Measurements from ENCODE around the gene PLEKHM3. TPM values are rescaled to one million over a fixed set of nuclear protein-coding genes. Genes with fewer than 3 reads are reported as not detected.

The PLEKHM3 gene
- total and polyA plus RNA-seq, 2 donors (not counting 3 experiments of a cell fraction or from before 2014, with no cell fraction given): 3.1 to 9.1 TPM

DNA sequence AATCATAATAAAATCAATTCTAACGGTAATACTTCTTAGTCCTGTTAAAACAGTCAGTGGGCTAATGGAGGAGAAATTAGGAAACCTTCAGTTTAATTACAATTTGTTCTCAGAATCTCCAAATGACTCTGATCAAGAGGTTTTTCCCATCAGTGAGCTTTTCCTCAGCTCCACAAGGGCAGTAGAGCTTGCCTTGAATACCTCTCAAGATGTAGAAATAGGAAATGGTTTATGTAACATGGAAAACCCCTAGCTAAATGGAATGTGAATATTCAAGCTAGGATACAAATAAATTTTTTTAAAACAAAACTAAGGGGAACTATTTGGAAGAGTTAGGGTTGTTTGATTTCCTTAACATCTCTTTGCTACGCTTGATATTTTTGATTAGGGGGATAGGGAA lies 87.5 kb downstream of the PLEKHM3 start:
- ChIA-PET POLR2A (no interaction called here), CTCF (interaction anchor here (1.1 to 1.5 kb wide), 3 partner anchors 35 to 192 kb away, joined by 3 to 4 read pairs (median 3); no protein-coding TSS in a partner anchor)
- peak; percentile 49 for FAIRE-seq
- Histone ChIP-seq H3K9me3 (replicated peaks; ENCODE audit: control insufficient read depth, insufficient read depth, low read length) (no peaks in the 10 kb centered on the region), H3K9ac (replicated peaks; ENCODE audit: extremely low read depth, insufficient read depth, low read length) (no peak overlapping the region), H3K4me2 (ENCODE audit: insufficient read depth, low read length) (no peak overlapping the region), H3K27me3 (ENCODE audit: control insufficient read depth in 2 of 2, insufficient read depth in 2 of 2, low read length in 2 of 2) (no peaks in the 10 kb centered on the region), H3K9me1 (replicated peaks; ENCODE audit: control insufficient read depth, extremely low read depth, insufficient read depth, low read length) (no peaks in the 10 kb centered on the region), H2AFZ (ENCODE audit: low read depth, low read length) (no peak overlapping the region), H3K4me3 (replicated peaks in 1 of 3; ENCODE audit: insufficient read depth in 1 of 3, low read depth in 1 of 3, low read length in 3 of 3) (no peak overlapping the region), H3K27ac (ENCODE audit: insufficient read depth, low read depth, low read length) (no peak overlapping the region), H3K4me1 (ENCODE audit: control insufficient read depth, extremely low read depth, insufficient read depth, low read length) (no peaks in the 10 kb centered on the region), H3K79me2 (ENCODE audit: control insufficient read depth, insufficient read depth, low read length) (no peaks in the 10 kb centered on the region), H3K36me3 (ENCODE audit: control insufficient read depth in 2 of 2, extremely low read depth in 1 of 2, insufficient read depth in 2 of 2, low read length in 2 of 2) (no peaks in the 10 kb centered on the region), H4K20me1 (replicated peaks; ENCODE audit: control insufficient read depth, extremely low read depth, insufficient read depth, low read length) (no peaks in the 10 kb centered on the region)
- dilution Hi-C loops (cut with MboI; ENCODE audit: extremely low pct_ligation_motif_present, low sequenced_read_pairs): no loop called here
- intact Hi-C loops (cut with micrococcal nuclease): no loop called here
- BruUV-seq (replicated peaks): no TSS peak
- DNase-seq (ENCODE audit: low read depth, low spot score): peak; percentile 48
- TF ChIP-seq MYC (IDR thresholded peaks at IDR 0.05; ENCODE audit: low read depth, low read length) (no peak), EZH2 (IDR thresholded peaks at IDR 0.05; ENCODE audit: borderline replicate concordance, low read depth, low read length, severe bottlenecking) (no peak), CTCF (IDR thresholded peaks at IDR 0.05; ENCODE audit: extremely low read depth in 1 of 2, insufficient read depth in 1 of 2, low read depth in 1 of 2, low read length in 2 of 2) (no peak), FOS (IDR thresholded peaks at IDR 0.05; ENCODE audit: borderline replicate concordance, insufficient read depth, low read length) (no peak), POLR2AphosphoS5 (IDR thresholded peaks at IDR 0.05; ENCODE audit: insufficient read depth, low read depth, low read length) (no peak), GATA2 (IDR thresholded peaks at IDR 0.05; ENCODE audit: insufficient read depth, insufficient read length, low read depth, low read length) (no peak), POLR2A (IDR thresholded peaks at IDR 0.05; ENCODE audit: low read depth, low read length) (no peak), JUN (IDR thresholded peaks at IDR 0.05; ENCODE audit: borderline replicate concordance, insufficient read depth, insufficient read length, low read depth) (no peak)
- TF ChIP-seq, protein P1, sequence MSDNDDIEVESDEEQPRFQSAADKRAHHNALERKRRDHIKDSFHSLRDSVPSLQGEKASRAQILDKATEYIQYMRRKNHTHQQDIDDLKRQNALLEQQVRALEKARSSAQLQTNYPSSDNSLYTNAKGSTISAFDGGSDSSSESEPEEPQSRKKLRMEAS (IDR thresholded peaks at IDR 0.05; ENCODE audit: insufficient read depth, insufficient read length): no peak
